Type B pancreatic cell (in vitro differentiated cells): ENCODE results near the gene PEAK3. TPM values are rescaled to one million over a fixed set of nuclear protein-coding genes. Genes with fewer than 3 reads are reported as not detected.

Source experiments
- DNase-seq: peaks from one replicate; pipeline ENCODE4 v3.0.0; 2021; ENCODE audit warnings: mixed read lengths; ENCODE audit not compliant: unreplicated experiment; ENCODE audit errors: extremely low spot score
- H3K27ac Mint-ChIP-seq: 2 replicates; pipeline ENCODE4 v1.8.0; 2021; ENCODE audit warnings: mild to moderate bottlenecking, mixed read lengths
- H3K27me3 Mint-ChIP-seq: 2 replicates; pipeline ENCODE4 v1.8.0; 2021; ENCODE audit warnings: mixed read lengths
- H3K36me3 Mint-ChIP-seq: 2 replicates; pipeline ENCODE4 v1.8.0; 2021; ENCODE audit warnings: mixed read lengths
- H3K4me1 Mint-ChIP-seq: one replicate; pipeline ENCODE4 v1.8.0; 2021; ENCODE audit warnings: mixed read lengths; ENCODE audit not compliant: unreplicated experiment
- H3K4me3 Mint-ChIP-seq: 2 replicates; pipeline ENCODE4 v1.8.0; 2021; ENCODE audit warnings: mild to moderate bottlenecking, mixed read lengths
- H3K9me3 Mint-ChIP-seq: 2 replicates; pipeline ENCODE4 v1.8.0; 2021; ENCODE audit warnings: mixed read lengths
- CTCF ChIP-seq: fragments of 200-600 bp; sonication (generic); conservative IDR thresholded peaks from 2 replicates; pipeline ENCODE4 v1.5.0; 2021; ENCODE audit warnings: antibody characterized with exemption, mild to moderate bottlenecking
- total RNA-seq: library from RNA; stranded (reverse); gene quantifications from 2 replicates; pipeline ENCODE4 v1.2.1, GENCODE V29; 2021; ENCODE audit warnings: low replicate concordance

The PEAK3 gene
- total RNA-seq, 1 donor from 2014 or later = not detected

GRCh38 chr19:2288818-2289713 lies 7.1 kb upstream of the PEAK3 start:
- TF ChIP-seq CTCF = no peak
- Mint-ChIP-seq H3K4me1 (peaks cover 3% of the 10 kb centered on the region), H3K4me3 (peak overlapping the region; percentile 75)

GRCh38 chr19:2288338-2288817 lies 6.4 kb upstream of the PEAK3 start:
- no peaks in the 10 kb centered on the region for H3K36me3 Mint-ChIP-seq
- TF ChIP-seq CTCF = no peak
- H3K27me3 Mint-ChIP-seq = peaks cover 76% of the 10 kb centered on the region
- H3K4me1 Mint-ChIP-seq = no peaks in the 10 kb centered on the region
- no peak for DNase-seq
- H3K9me3 Mint-ChIP-seq = no peaks in the 10 kb centered on the region
- peak overlapping the region; percentile 58 for H3K4me3 Mint-ChIP-seq
- no peak overlapping the region for H3K27ac Mint-ChIP-seq

More at GRCh38 chr19:2288818-2289713, 7.1 kb upstream of the PEAK3 start:
- no peak overlapping the region for H3K27ac Mint-ChIP-seq
- DNase-seq = no peak
- H3K27me3 Mint-ChIP-seq = peaks cover 81% of the 10 kb centered on the region
- H3K36me3 Mint-ChIP-seq = no peaks in the 10 kb centered on the region
- no peaks in the 10 kb centered on the region for H3K9me3 Mint-ChIP-seq

- Mint-ChIP-seq H3K4me1 (peaks cover 2% of the 10 kb centered on the region), H3K9me3 (no peaks in the 10 kb centered on the region), H3K4me3 (no peak overlapping the region), H3K27ac (no peak overlapping the region), H3K27me3 (peaks cover 75% of the 10 kb centered on the region), H3K36me3 (no peaks in the 10 kb centered on the region)
- no peak for TF ChIP-seq CTCF
- DNase-seq = no peak
Observed at GRCh38 chr19:2287585-2288337, 5.8 kb upstream of the PEAK3 start.

- Mint-ChIP-seq H3K36me3 (no peaks in the 10 kb centered on the region), H3K27me3 (peaks cover 75% of the 10 kb centered on the region), H3K27ac (no peak overlapping the region), H3K9me3 (no peaks in the 10 kb centered on the region), H3K4me3 (no peak overlapping the region), H3K4me1 (peaks cover 5% of the 10 kb centered on the region)
- no peak for TF ChIP-seq CTCF
- DNase-seq = no peak
Observed at GRCh38 chr19:2286402-2287140, 4.6 kb upstream of the PEAK3 start.

GRCh38 chr19:2283835-2284507 lies 2.0 kb upstream of the PEAK3 start:
- Mint-ChIP-seq H3K36me3 (no peaks in the 10 kb centered on the region), H3K4me1 (peaks cover 5% of the 10 kb centered on the region), H3K4me3 (no peak overlapping the region), H3K9me3 (no peaks in the 10 kb centered on the region), H3K27me3 (peaks cover 55% of the 10 kb centered on the region), H3K27ac (no peak overlapping the region)
- no peak for DNase-seq
- TF ChIP-seq CTCF = no peak
